ENCODE measurements around the gene DHRS1.

Gene DHRS1

GRCh38 chr14:24308342-24309124 lies 9.0 kb upstream of the DHRS1 start:
- no peak for DNase-seq

DNA sequence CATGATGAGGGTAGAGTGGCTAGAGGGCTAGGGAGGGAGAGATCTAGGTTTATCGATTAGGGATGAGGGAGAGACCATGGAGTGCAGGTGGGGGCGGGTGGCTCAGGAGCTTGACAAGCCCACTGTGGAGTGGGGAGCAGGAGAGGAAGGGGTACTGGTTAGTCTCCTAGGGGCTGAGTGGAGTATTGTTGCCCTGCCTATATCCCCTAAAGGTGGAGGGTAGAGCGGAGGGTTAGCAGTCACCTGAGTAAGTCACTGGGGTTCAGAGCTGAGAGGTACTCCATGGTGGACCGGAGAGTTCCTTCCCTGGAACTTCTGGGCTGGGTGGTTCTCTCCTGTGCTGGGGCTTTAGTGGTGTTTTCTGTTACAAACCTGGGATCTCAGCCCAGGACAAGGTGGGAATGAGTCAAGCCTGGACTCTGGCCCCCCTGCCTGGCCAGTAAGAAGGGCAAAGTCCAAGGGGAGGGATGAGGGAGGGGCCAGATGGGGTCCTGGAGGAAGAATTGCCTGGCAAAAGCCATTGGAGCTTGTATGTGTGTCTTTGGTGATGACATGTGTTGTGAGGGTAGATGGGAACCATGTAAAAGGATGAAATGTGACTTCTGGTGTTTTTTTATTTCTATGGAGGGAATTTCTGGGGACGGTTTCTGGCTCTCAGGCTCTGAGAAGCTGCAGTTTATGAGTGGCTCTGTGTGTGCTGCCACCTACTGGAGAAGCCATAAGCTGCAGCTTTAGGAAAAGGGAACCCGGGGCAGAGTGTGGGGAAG lies 8.2 kb upstream of the DHRS1 start, which contains the start of gene CIDEB:
TSS of gene CIDEB (minus strand) at position 403 of the 767 bp plus-strand sequence. CDS start at position 284, 119 bp downstream.
- peak; percentile 74 for DNase-seq

DNA sequence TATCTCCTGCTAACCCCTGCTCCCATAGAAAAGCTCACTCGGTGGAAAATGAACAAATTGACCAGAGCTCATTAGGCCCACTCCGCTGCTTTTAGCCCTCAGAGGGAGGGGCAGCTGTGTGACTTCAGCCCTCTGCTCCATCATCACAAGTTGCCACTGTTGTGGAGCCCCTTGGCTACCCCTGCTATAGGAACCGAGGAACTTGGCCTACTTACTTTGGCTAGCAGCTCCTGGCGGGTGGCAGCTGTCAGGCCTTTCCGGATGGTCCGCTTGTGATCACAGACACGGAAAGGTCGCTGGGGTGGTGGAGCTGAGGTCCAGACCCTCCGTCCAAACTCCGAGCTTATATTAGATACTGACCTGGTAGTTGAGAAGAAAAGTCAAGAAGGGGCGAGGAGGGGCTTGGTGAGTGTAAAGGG lies 7.6 kb upstream of the DHRS1 start:
- DNase-seq = no peak

DNA sequence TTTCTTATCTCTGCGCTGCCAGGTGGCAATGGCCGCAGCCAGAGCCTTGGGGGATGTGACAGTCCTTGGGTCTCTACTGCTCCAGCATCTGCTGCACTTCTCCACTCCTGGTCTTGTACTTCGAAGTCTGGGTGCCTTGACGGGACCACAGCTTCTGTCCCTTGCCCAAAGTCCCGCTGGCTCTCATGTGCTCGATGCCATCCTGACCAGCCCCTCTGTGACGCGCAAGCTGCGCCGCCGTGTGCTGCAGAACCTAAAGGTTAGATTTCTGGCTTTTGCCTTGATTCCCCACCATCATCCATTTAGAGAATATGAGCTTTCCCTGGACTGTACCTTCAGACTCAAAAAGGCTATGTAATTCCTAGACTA lies 4.4 kb upstream of the DHRS1 start:
- DNase-seq = no peak

- DNase-seq = no peak
These were observed 873 bp upstream of the DHRS1 start for GRCh38 chr14:24300326-24300980.

GRCh38 chr14:24298892-24299254 lies 707 bp downstream of the DHRS1 start:
- peak; percentile 18 for DNase-seq

DNA sequence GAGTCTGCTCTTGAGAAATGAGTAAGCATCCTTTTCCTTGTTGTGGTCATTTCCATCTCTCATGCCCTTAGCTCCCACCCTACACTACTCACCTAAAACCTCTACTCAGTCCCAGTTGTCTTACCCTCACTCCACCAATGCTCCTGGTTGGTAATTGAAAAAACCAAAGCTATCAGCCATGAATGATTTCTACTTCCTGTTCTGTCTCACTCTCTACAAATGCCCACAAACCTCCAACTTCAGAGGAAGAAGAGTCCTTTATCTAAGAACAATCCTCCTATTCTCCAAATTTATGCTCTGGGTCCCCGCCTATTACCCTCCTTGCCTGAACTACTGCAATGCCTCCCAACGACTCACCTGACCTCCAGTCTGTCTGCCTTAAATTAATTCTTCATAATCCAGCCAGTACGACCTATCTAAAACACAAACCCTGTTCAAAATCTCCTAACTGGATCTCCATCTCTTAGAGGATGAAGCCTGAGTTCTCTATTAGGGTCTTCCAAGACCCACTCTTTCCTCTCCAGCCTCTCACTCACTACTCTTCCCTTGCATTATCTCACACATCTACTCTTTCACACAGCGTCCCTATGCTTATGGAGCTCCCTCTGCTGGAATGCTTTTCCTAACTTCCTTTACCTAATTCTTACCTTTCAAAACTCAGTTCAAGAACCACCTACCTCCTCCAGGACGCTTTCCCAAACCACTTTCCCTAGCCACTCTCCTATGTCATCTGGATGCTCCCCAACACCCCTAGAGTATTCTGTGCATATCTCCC lies 2.2 kb downstream of the DHRS1 start:
- peak; percentile 22 for DNase-seq

DNA sequence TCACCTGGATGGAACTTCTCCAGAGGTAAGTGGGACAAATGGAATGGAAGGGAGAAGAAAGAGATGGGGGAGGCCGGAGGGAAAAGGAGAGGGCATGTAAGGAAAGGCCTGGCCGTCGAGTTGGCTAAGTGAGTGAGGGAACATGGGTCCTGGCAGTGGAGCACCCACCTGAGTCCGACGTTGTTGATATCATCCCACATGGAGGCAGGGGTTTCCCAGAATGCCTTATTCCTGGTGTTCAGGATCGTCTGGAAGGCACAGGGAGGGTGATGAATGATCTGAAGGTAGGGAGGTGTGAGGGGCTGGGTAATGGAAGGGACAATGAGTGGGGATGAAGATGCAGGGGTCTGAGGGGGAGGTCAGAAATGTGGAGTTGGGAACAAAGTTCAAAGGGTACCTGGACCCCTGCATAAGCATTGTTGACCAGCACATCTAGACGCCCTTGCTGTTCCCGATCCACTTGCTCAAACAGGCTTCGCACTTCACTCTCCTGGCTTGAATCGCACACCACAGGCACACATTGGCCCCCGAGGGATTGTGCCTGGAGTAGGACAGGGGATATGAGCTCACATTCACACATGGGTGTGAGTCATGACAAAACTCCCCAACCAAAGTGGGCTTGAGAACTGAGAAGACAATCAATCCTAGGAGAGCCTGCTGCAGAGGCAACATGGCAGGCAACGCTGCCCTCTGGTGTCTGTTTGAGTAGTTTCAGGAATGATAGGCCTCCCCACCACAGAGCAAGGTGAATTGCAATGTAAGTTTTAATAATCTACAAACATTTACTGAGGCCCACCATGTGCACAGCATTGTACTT lies 3.0 kb downstream of the DHRS1 start:
- DNase-seq = peak; percentile 82

GRCh38 chr14:24293525-24293924 lies 6.1 kb downstream of the DHRS1 start:
- no peak for DNase-seq

DNA sequence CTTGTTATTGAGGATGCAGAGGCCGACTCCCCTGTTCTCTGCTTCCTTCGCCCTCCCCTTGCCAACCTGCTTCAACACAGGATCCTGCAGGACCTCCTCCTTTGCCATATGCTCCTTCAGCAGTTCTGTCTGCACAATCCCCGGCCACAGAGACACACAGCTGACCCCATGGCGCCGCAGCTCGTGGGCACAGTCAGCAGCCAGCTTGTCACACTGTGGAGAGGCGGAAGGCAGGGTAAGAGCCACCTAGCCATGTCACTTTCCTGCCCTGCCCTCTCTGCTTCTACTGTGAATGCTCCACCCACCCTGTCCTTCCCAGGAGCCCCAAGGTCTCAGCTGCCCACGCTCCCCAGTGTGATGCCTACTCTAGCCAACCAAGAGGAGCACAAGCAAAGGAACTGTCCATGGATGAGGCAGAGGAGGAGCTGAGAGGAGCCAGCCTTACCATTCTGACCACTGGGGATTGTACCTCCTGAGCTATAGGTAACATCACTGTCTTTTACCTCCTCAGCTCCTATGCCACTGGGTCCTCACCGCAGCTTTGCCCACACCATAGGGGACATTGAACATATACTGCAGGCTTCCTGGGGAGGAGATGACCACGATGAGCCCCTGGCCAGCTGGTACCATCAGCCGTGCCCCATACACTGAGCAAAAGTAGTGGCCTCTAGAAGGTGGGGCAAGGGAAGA lies 7.3 kb downstream of the DHRS1 start:
- DNase-seq = no peak

DNA sequence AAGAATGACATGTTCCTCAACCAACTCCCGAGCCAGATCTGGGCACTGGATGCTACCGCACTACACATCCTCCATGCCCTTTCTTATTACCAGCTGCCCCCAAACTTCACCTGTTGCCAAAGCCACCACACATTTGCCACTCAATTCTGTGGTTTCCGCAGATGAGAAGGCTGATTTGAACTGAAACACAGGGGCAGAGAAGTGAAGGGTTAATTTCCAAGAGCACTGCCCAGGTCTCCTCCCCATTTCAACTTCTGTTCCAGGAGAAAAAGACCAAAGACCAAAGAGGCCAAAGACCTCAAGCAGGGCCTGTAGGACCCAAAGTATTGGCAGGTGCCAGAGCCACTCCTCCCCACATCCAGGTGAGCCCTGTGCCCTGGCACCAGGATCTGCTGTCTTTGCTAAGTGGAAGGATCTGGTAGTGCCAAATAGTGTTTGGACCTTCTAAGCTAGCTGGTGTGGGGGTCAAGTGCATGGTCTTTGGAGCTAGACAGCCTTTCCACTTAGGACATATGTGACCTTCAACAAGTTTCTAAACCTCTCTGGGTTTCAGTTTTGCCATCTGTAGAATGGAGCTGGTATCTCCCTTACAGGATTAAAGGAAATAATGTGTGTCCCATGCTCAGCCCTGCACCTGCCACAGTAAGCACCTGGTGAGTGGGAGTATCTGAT lies 8.0 kb downstream of the DHRS1 start:
- no peak for DNase-seq

DNA sequence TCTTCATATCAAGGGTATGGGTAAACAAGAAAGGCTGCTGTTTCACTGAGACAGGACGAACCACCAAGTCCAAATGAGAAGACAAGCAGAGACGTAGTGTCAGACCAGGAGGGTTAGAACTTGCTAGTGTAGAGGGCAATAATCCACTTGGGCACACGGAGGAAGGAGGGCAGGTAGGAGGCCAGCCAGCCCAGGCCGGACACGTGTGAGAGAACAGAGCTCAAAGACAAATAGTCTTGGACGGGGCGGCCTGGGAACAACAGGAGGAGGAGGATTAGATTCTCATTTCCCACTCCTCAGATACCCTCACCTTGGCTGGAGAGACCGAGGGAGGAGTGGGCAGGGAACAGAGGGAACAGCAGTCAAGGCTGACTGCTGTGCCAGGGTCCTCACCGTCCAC lies 8.8 kb downstream of the DHRS1 start:
- no peak for DNase-seq

DNA sequence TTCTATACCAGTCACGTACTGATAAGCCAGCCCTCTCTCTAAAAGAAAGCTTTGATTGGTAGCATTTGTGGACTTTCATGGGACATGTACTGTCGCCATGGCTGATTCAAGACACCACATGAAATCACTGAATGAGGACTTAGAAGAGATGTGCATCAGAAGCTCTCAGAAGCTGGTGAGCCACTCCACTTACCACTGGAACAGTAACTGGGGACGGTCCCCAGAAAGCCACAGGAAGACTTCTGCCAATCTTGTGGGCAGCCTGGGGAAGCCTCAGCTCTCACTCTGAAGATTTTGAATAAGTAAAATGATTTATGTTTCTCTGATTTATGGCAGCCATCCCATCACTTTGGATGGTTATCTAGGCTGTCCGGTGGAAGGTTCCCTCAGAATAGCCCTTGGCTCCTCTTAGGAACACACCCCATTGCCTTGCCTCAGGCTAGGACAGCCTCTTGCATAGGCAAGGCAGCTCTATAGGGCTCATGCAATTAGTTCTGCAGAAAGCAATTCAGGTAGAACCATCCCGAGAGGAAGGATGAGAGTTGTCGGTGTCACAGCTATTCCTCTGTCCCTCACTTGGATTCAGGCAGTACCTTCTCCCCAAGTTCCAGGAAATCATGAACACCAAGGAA lies 9.8 kb downstream of the DHRS1 start:
- no peak for DNase-seq

DNA sequence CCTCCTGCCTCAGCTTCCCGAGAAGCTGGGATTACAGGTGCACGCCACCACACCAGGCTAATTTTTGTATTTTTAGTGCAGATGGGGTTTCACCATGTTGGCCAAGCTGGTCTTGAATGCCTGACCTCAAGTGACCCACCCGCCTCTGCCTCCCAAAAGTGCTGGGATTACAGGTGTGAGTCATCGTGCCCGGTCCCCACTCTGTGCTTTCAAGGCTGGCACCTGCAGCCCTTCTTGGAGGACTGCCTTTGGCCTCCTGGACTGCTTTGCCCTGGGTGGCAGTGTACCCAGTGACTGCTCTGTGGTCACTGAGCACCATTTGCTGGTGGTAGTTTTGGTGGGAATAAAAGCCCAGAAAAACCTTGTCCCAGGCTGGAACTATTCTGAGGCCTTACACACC lies 12.6 kb downstream of the DHRS1 start:
- no peak for DNase-seq

GRCh38 chr14:24285351-24285750 lies 14.2 kb downstream of the DHRS1 start:
- DNase-seq = no peak

DNA sequence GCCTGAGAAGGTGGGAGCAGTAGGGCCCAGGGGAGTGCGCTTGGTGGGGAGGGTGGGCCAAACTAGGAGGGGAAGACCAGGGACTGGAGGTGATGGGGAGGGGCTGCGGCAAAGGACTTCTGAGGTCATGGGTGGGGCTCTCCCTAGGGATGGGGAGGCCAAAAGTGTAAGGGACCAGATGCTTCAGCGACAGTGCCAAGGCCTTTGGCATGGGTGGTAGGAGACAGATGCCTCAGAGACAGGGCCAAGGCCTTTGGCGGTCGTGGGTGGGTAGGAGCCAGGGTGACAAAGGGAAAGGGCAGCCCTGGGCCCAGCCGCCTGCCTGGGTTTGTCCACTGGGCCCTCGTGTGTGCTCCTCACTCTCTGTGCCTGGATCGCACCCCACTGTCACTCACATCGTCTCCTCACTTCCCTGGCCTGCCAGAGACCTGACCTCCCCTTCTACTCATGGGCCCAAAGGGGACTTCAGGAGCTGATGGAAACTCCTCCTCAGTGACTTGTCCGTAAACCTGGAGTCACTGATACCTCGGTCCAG lies 15.0 kb downstream of the DHRS1 start:
- DNase-seq = no peak

DNA sequence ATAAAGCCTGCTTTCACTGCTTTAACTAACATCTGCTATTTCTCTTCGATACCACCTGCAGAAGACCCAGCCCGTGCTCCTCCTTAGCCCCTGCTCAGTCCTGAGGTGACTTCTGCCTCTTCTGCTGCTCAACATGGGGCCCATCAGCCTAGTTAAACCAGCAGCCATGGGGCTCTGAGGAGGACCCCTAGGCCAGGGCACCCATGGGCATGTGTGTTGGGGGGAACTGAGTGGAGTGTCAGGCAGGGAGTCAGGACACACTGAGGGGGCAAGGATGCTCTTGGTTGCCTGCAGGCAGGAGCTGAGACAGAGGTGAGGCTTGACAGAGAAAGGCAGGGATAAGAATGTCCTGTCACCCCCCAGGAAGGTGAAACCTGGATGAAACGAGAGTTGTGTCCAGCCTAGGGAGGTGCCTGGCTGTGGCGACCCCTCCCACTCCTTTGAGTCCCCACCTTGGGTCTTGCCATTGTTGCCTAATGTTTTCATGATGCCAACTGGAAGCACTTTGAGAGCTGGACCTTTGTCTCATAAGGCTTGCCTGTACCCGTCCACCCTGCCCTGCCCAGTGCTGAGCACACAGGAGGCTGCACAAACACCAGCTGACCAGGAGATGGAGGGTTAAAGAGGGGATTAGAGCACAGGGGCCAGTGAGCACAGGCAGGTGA lies 15.7 kb downstream of the DHRS1 start:
- DNase-seq = no peak

GRCh38 chr14:24282736-24283135 lies 16.8 kb downstream of the DHRS1 start:
- DNase-seq = no peak

DNA sequence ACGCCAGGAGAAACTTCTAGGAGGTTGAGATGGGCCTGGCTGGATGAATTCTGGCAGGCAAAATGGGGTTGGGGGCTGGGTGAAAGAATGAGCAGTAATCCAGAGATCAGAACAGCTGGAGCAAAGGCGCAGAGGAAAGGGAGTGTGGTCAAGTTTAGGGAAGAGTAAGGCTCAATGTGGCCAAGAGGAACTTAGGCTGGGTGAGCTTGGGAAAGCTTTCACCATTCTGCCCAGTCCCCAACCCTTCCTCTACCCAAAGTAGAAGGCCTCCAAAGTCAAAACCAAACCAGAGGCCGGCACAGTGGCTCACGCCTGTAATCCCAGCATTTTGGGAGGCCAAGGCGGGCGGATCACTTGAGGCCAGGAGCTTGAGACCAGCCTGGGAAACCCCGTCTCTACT lies 17.9 kb downstream of the DHRS1 start:
- no peak for DNase-seq
